Neural cell (in vitro differentiated cells): Measurements from ENCODE around the gene GABBR2. TPM values are rescaled to one million over a fixed set of nuclear protein-coding genes. Genes with fewer than 3 reads are reported as not detected.

Experiments
- H2AFZ ChIP-seq: fragments of 200-600, 300-800 bp; sonication (generic), shearing (Covaris generic); 2 replicates; pipeline ENCODE4 v1.6.0; 2014; ENCODE audit warnings: low read depth, mild to moderate bottlenecking, antibody characterized with exemption, low read length, moderate library complexity
- H3F3A ChIP-seq: fragments of 200-600 bp; shearing (Covaris generic); 2 replicates; pipeline ENCODE4 v1.6.1; 2016; ENCODE audit warnings: mild to moderate bottlenecking, moderate library complexity, mixed read lengths, antibody characterized with exemption, low read length; ENCODE audit not compliant: insufficient read depth, poor library complexity, severe bottlenecking
- H3K27ac ChIP-seq: fragments of 200-600, 300-800 bp; sonication (generic), shearing (Covaris generic); 2 replicates; pipeline ENCODE4 v1.5.1; 2014; ENCODE audit warnings: mild to moderate bottlenecking, low read length, moderate library complexity
- H3K27me3 ChIP-seq: fragments of 300-800, 200-600 bp; sonication (generic), shearing (Covaris generic); 2 replicates; pipeline ENCODE4 v1.6.0; 2014; ENCODE audit warnings: mild to moderate bottlenecking, low read depth, low read length, moderate library complexity; ENCODE audit not compliant: insufficient read depth
- H3K36me3 ChIP-seq: fragments of 300-800, 200-600 bp; sonication (generic), shearing (Covaris generic); 2 replicates; pipeline ENCODE4 v1.5.1; 2014; ENCODE audit warnings: mild to moderate bottlenecking, antibody characterized with exemption, low read length, moderate library complexity; ENCODE audit not compliant: insufficient read depth
- H3K4me2 ChIP-seq: fragments of 300-800, 200-600 bp; sonication (generic), shearing (Covaris generic); 2 replicates; pipeline ENCODE4 v1.6.0; 2014; ENCODE audit warnings: mild to moderate bottlenecking, low read length
- H3K4me3 ChIP-seq: fragments of 300-800, 200-600 bp; sonication (generic), shearing (Covaris generic); 2 replicates; pipeline ENCODE4 v1.5.1; 2014; ENCODE audit warnings: mild to moderate bottlenecking, low read length, moderate library complexity
- H3K79me2 ChIP-seq: fragments of 200-600 bp; shearing (Covaris generic); replicated peaks from 2 replicates; pipeline ENCODE4 v1.6.0; 2014; ENCODE audit warnings: mild to moderate bottlenecking, low read length, moderate library complexity; ENCODE audit not compliant: insufficient read depth
- H3K9ac ChIP-seq: fragments of 300-800, 200-600 bp; sonication (generic), shearing (Covaris generic); 2 replicates; pipeline ENCODE4 v1.6.1; 2016; ENCODE audit warnings: mild to moderate bottlenecking, low read length, mixed read lengths
- H3K9me2 ChIP-seq: fragments of 200-600 bp; shearing (Covaris generic); 2 replicates; pipeline ENCODE4 v1.6.1; 2016; ENCODE audit warnings: mild to moderate bottlenecking, low read length, mixed read lengths; ENCODE audit not compliant: insufficient read depth
- H3K9me3 ChIP-seq: fragments of 200-600, 300-800 bp; sonication (generic), shearing (Covaris generic); 2 replicates; pipeline ENCODE4 v1.6.1; 2016; ENCODE audit warnings: mild to moderate bottlenecking, mixed run types, low read length, moderate library complexity, mixed read lengths
- H4K20me1 ChIP-seq: fragments of 200-600 bp; shearing (Covaris generic); 2 replicates; pipeline ENCODE4 v1.6.1; 2016; ENCODE audit warnings: mild to moderate bottlenecking, mixed run types; ENCODE audit not compliant: insufficient read depth
- CTCF ChIP-seq: fragments of 450-650 bp; IDR thresholded peaks from 2 replicates; pipeline ENCODE4 v1.5.1; 2014; ENCODE audit warnings: antibody characterized with exemption, mild to moderate bottlenecking, moderate library complexity; ENCODE audit not compliant: poor library complexity, severe bottlenecking
- EP300 ChIP-seq: fragments of 450-650 bp; conservative IDR thresholded peaks from 2 replicates; pipeline ENCODE4 v1.6.1; 2014; ENCODE audit warnings: antibody characterized with exemption, mild to moderate bottlenecking, moderate library complexity; ENCODE audit not compliant: poor library complexity, severe bottlenecking
- EZH2 ChIP-seq: fragments of 200-600, 300-800 bp; shearing (Covaris generic), sonication (generic); IDR thresholded peaks from 2 replicates; pipeline ENCODE4 v1.6.1; 2014; ENCODE audit warnings: antibody characterized with exemption, low read length, borderline replicate concordance, mild to moderate bottlenecking; ENCODE audit not compliant: insufficient read depth, poor library complexity, severe bottlenecking
- MXI1 ChIP-seq: fragments of 450-650 bp; conservative IDR thresholded peaks from 2 replicates; pipeline ENCODE4 v1.6.1; 2014; ENCODE audit warnings: antibody characterized with exemption, mild to moderate bottlenecking; ENCODE audit not compliant: poor library complexity, severe bottlenecking
- POLR2AphosphoS5 ChIP-seq: IDR thresholded peaks from 2 replicates; pipeline ENCODE4 v1.6.1; 2012
- RAD21 ChIP-seq: fragments of 450-650 bp; conservative IDR thresholded peaks from 2 replicates; pipeline ENCODE4 v1.6.1; 2014; ENCODE audit warnings: antibody characterized with exemption, mild to moderate bottlenecking, moderate library complexity
- REST ChIP-seq: IDR thresholded peaks from 2 replicates; pipeline ENCODE4 v1.6.1; 2012; ENCODE audit warnings: borderline replicate concordance
- SMC3 ChIP-seq: fragments of 450-650 bp; conservative IDR thresholded peaks from 2 replicates; pipeline ENCODE4 v1.6.1; 2014; ENCODE audit warnings: antibody characterized with exemption, mild to moderate bottlenecking, moderate library complexity; ENCODE audit not compliant: poor library complexity
- TAF1 ChIP-seq: IDR thresholded peaks from 2 replicates; pipeline ENCODE4 v1.6.1; 2012; ENCODE audit warnings: low read depth
- polyA plus RNA-seq: library from polyadenylated mRNA; depleted of rRNA; stranded (reverse); fragments of >200 nt; gene quantifications from 2 replicates; pipeline ENCODE4 v1.2.3, GENCODE V29; 2014

Gene GABBR2
- polyA plus RNA-seq, 1 donor from 2014 or later, result 7.1 TPM

GRCh38 chr9:98253565-98253964 lies 455.2 kb downstream of the GABBR2 start:
- no peak overlapping the region for H2AFZ ChIP-seq
- H3F3A ChIP-seq, result no peaks in the 10 kb centered on the region
- H3K27me3 ChIP-seq, result peaks cover 10% of the 10 kb centered on the region
- H3K36me3 ChIP-seq, result no peaks in the 10 kb centered on the region
- no peaks in the 10 kb centered on the region for H4K20me1 ChIP-seq
- H3K9me3 ChIP-seq, result no peaks in the 10 kb centered on the region
- H3K4me3 ChIP-seq, result no peak overlapping the region
- H3K9me2 ChIP-seq, result no peaks in the 10 kb centered on the region
- H3K9ac ChIP-seq, result no peak overlapping the region
- TF ChIP-seq CTCF (no peak), EP300 (no peak)
- no peak overlapping the region for H3K4me2 ChIP-seq
- H3K27ac ChIP-seq, result no peak overlapping the region
- H3K79me2 ChIP-seq, result no peaks in the 10 kb centered on the region

- Histone ChIP-seq H4K20me1 (no peaks in the 10 kb centered on the region), H3K9me3 (no peaks in the 10 kb centered on the region), H3K4me2 (no peak overlapping the region), H3F3A (no peaks in the 10 kb centered on the region), H3K27ac (no peak overlapping the region), H2AFZ (no peak overlapping the region), H3K9me2 (no peaks in the 10 kb centered on the region), H3K27me3 (peaks cover 10% of the 10 kb centered on the region), H3K79me2 (no peaks in the 10 kb centered on the region), H3K9ac (no peak overlapping the region), H3K36me3 (no peaks in the 10 kb centered on the region), H3K4me3 (no peak overlapping the region)
- TF ChIP-seq MXI1 (no peak), EZH2 (no peak), REST (no peak), CTCF (no peak), EP300 (no peak), SMC3 (no peak), TAF1 (no peak), RAD21 (no peak), POLR2AphosphoS5 (no peak)
Measured at GRCh38 chr9:98251551-98251950, 457.2 kb downstream of the GABBR2 start.
